Ecto neural progenitor cell (in vitro differentiated cells): Measurements from ENCODE around the gene KIF17.

Source experiments
- DNase-seq: peaks from one replicate; pipeline ENCODE4 v3.0.0-alpha.2; 2018; ENCODE audit warnings: low spot score

The KIF17 gene

DNA sequence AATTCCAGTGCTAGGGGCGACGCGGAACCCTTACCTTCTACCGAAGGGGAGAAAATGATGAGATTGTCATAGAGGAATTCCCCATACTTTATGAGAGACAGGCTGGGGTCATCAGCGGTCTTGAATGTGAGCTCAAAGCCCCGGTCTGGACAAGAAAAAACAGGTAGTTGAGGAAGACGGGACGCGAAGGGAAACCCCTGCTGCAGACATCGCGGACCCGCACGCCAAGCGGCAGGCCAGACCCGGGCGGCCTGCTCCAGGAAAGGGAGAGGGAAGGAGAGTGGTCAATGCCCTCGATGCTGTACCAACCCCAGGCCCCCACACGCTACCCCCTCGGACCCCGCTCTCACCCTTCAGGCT lies 57.0 kb downstream of the KIF17 start:
- no peak for DNase-seq

DNA sequence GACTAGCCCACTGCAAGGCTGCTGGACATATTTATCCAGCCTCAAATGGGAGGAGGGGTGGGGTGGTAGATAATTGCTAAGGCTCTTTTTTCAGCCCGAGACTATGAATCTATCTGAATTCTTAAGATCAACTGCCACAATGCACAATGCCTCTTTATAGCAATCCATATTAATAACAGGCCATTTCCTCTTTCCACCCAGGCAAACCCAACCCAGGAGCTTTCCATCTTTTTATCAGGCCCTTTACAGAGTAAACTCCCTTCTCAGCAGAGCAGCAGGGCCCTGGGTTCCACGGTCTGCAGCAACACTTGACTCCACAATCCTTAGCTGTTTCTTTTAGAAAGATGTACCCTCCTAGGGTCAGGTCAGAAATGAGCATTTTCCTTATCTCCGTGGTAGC lies 57.4 kb downstream of the KIF17 start:
- no peak for DNase-seq

DNA sequence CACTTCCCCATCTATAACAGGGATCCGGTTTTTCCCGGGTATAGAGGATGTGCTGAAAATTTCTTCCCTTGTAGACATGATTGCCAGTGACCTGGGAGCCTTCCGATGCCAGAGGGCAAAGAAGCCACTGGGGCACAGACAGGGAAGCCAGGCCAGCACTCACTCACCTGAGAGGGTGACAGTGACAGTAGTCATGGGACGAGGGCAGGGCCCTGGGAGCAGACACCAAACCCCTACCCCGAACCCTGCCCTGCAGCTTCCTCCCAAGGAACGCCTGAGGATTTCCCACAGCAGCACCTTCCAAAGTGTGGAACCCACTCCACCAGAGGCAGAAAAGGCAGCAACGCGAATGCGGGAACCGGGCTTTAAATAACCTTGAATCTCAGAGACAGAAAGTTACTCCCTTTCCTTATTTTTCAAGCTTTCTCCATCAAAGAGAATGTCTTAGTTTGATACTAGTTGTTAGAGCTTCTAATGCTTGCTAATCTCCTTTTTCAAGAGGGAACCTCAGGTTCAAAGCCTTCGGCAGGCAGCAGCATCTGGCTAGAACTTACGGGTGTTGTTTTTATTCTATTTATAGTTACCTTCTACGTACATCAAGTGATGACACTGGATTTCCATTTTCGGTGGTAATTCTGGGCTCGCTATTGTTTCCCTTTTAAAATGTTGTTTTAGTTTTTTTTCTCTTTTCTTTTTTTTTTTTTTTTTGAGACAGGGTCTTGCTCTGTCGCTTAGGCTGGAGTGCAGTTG lies 59.5 kb downstream of the KIF17 start:
- DNase-seq: no peak

DNA sequence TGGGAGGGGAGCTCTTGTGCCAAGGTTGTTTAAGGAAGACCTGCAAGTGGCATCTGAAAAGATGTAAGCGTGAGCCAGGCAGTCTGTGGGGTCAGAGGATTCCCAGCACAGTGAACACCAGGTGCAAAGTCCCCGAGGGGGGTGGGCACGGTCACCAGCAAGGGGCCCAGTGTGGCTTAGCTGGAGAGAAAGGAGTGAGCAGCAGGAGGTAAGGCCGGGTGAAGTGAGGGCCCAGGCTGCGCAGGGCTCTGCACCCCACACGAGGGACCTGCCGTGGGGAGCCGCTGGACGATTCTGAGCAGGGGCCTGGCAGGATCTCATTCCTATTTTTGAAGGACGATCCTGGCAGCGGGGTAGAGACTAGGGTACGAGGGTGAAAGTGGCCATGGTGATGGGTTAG lies 60.8 kb downstream of the KIF17 start:
- DNase-seq: no peak

DNA sequence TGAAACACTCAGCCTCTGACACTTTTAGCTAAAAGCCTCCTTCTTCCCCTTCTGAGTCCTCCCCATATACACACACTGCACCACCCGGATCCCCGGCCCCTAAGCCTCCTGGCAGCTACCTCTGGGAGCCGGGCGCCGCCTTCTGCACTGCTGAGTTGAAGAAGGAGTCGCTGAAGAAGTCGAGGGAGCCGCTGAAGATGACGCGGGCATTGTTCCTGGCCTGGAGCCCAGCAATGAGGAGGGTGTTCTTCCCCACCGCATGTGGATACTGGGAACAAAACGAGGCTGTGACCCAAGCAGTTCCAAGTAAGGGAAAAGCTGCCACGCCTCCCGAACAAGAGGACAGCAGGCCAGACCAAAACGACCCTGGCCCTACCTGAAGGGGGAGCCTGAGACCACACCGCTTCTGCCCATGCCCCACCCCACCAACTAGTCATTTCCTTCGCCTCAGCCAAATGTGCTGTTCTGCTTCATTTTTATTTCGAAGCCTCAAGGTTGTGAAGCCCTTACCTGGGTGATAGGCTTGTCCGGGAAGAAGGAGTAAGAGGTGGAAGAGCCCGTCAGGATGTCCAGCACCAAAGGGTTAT lies 63.6 kb downstream of the KIF17 start:
- DNase-seq: no peak

DNA sequence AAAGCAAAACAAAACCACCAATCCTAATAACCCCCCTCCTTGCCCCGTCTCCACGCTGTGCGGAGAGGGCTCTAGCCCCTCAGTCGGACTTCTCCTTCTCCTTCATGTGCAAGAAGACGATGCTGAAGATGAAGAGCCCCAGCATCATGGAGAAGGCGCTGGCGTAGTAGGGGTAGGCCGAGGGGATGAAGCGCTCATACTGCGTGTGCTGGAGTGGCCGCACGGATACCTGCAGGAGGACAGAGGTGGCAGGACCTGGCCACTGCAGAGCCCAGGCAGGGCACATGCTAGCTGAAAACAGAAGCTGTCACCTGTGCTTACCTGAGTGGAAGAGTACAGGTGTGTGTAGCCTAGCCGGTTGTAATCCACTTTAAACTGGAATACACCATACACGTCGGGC lies 65.5 kb downstream of the KIF17 start:
- no peak for DNase-seq

DNA sequence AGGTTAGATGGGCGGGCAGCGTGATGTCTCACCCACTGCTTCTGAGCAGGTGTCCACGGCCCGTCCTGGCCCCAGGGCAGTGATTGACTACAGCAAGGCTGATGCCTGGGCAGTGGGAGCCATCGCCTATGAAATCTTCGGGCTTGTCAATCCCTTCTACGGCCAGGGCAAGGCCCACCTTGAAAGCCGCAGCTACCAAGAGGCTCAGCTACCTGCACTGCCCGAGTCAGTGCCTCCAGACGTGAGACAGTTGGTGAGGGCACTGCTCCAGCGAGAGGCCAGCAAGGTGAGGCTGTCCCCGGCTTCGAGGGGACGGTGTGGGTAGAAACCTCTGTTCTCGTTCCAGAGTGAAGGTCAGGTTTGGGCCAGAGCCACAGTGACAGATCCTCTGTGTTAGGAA lies 68.9 kb downstream of the KIF17 start:
- DNase-seq: no peak

DNA sequence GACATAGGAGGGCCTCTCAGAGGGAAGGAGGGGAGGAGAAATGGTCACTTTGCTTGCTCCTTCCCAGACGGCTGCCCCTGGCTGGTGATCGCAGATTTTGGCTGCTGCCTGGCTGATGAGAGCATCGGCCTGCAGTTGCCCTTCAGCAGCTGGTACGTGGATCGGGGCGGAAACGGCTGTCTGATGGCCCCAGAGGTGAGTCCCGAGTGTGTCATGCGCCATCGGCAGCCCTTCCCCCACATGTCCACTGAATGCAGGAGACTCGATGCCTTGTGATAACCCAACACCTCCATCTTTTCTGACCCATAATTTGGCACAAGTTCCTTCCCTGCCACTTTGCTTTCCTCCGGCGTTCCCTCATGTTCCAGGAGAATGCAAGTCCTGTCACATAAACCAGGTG lies 69.4 kb downstream of the KIF17 start:
- DNase-seq: no peak

DNA sequence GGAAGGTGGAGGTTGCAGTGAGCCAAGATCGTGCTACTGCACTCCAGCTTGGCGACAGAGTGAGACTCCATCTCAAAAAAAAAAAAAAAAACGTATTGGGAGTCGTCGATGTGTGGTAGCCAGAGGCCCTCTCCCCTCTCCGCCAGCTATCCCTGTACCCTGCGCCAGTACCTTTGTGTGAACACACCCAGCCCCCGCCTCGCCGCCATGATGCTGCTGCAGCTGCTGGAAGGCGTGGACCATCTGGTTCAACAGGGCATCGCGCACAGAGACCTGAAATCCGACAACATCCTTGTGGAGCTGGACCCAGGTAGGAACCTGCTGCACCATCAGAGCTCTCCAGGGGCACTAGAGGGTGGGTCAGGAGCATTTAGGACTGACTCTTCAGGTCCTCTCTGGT lies 72.4 kb downstream of the KIF17 start:
- no peak for DNase-seq

DNA sequence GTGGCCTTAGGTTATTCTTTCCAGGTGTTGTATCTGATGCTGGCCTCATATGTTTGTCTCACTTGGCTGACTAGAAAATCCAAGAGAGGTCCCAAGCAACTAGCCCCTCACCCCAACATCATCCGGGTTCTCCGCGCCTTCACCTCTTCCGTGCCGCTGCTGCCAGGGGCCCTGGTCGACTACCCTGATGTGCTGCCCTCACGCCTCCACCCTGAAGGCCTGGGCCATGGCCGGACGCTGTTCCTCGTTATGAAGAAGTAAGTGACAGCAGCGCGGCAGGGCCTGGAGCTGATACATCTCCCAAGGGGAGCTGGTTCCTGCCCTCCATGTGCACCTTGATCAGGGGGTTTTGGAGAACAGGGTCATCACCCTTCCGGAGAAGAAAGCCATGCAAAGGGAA lies 73.4 kb downstream of the KIF17 start:
- no peak for DNase-seq

DNA sequence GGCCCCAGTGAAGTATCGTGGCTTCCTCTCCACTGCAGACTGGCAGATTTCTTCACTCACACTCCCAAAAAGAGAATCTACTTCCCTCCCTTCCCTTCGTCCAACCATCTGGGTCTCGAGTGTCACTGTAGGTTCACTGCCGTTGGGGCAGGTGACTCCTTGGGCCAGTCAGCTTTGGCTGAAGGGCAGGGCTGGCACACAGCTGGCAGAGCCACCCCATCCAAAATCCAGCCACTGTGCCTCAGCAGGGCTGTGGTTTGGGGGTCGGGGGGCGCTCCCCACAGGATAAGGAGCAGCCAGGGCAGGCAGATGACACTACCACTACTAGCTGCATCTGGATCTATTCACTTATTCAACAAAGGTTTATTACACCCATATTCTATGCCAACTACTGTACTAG lies 74.7 kb downstream of the KIF17 start:
- DNase-seq: no peak

DNA sequence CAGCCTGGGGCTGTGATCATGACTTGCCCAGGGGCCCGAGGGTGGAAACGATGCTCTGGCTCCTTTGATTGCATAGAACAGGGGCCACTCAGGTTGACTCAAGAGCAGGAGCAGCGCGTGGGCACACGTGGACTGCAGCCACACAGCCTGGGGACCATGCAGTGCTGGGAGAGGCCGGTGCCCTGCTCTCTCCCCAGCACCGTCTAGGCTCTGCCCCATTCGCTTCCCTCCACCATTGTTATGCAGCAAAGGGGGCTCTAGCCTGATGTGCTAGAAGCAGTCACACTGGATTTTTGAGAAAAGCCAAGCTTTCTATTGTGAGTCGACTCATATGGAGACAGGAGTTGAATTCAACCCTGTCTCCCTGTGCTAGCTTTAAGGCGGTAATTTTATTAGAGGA lies 75.8 kb downstream of the KIF17 start:
- DNase-seq: no peak

DNA sequence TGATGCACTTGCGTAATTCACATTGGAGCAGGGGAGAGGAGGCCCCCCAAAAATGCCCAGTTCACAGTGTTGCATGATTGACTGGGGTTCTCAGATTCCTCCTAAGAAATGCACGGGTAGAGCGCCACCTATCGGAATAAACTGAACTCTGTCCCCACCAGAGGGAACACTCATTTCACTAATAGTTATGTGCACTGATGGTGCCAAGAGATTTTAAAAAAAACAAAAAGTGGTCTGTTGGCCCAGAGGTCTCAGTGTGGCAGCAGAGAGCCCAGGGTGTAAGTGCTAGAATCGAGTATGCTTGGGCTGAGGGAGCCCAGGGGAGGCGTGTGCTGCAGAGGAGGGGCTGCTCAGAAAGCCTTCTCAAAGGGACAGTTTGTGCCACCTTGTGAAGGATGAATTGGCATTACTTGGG lies 77.6 kb downstream of the KIF17 start:
- DNase-seq: peak; percentile 61

DNA sequence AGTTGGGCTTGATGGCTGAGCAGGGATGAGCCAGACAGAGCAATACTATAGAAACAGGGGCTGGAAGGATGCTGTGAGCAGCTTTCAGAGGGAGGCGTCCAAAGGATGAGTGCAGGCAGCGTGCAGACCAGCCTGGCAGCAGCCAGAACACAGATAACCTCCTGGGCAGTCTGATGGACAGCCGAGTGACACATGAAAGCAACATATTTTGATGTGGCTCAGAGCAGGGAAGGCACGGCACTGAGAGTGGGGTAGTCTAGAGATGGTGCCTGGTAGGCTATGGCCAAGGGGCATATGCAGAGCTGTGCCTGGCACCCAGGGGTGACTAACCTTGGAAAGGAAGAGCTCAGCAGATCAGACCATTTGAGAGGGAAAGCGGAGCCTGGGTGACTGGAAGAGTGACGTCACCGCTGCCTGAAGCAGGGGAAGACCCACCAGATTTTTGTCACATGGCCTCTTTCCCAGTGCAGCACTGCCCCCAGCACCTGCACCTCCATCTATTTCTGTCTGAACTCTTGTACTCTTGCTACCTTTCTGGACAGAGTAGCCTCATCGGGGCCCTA lies 80.9 kb downstream of the KIF17 start:
- DNase-seq: no peak

DNA sequence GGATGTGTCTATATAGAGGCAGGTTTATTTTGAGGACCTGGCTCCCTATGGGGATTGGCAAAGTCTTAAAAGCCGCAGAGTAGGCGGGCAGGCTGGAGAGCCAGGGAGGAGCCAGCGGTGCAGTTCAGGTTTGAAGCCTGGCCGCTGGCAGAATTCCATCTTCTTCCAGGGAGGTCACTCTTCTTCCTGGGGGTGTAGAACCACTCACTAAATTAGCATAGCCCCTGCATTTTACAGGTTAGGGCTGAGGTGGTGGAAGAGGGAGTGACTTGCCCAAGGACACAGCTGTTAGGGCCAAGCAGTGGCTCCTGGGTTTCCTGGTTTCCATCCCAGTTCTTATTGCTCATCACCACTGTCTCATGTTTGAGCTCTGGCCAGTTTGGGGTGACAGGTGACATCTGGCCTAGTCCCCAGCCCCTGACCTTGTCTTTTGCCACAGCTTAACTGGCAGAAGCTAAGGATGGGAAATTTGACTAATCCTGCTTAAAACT lies 83.2 kb downstream of the KIF17 start:
- DNase-seq: peak; percentile 62

DNA sequence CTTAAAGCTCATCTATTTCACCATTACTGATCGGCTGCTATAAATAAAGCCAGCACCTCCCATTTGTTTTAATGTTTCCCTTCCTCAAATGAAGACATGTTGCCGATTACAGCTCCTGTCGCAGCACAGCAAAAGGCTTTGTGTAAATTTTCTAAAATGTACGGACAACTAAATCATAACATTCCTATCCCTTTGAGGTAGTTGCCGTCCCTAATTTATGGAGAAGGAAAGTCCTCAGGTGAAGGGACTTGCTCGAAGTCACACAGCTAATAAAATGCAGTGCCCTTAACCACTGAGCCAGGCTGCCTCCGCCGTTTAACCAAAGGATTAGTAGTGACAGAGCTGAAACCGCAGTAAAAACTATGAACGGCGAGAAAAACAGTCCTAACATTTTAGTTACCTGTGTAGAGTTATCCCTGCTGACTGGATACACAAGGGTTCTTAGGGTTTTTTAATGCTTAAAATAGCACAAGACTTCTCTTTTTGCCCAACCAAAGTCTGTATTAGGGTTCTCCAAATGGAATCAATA lies 83.7 kb downstream of the KIF17 start:
- no peak for DNase-seq

DNA sequence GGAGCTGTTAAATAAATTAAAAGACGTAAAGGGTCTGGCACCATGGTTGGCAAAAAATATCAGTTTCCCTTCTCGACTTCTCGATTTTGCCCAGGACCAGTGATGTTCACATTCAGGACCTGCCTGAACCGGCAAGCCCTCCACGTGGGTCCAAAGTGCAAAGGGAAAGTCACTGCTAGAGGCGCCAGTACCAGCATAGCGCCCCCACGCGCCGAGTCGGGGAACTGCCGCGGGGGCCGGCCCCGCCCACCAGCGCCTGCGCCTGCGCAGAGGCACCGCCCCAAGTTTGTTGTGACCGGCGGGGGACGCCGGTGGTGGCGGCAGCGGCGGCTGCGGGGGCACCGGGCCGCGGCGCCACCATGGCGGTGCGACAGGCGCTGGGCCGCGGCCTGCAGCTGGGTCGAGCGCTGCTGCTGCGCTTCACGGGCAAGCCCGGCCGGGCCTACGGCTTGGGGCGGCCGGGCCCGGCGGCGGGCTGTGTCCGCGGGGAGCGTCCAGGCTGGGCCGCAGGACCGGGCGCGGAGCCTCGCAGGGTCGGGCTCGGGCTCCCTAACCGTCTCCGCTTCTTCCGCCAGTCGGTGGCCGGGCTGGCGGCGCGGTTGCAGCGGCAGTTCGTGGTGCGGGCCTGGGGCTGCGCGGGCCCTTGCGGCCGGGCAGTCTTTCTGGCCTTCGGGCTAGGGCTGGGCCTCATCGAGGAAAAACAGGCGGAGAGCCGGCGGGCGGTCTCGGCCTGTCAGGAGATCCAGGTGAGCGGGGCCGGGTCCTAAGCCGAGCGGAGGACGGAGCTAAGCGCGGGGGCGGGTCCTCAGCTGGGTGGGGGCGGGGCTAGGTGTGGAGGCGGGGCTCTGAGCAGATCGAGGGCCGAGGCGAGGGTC lies 84.4 kb downstream of the KIF17 start, which contains the start of gene PINK1:
PINK1 (plus strand) TSS at position 269 of the 875 bp plus-strand sequence; CDS start at position 360, 91 bp downstream.
- peak; percentile 96 for DNase-seq

DNA sequence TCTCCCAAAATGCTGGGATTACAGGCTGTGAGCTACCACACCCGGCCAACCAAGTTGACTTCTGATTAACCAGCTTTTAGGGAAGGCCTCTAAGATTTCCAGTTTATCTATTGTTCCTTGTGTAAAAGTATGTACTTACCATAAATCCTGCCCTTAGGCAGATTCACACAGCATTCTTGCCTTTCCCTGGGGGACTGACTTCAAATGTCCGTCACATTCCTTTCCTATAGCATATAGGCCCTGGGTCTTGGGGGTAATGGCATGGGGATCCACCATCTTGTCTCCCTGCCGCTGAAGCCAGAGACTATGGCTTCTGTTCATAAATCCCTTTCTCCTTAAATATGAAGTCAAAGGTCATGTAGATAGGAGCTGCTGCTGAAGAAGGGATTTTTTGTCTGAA lies 85.4 kb downstream of the KIF17 start:
- DNase-seq: no peak

DNA sequence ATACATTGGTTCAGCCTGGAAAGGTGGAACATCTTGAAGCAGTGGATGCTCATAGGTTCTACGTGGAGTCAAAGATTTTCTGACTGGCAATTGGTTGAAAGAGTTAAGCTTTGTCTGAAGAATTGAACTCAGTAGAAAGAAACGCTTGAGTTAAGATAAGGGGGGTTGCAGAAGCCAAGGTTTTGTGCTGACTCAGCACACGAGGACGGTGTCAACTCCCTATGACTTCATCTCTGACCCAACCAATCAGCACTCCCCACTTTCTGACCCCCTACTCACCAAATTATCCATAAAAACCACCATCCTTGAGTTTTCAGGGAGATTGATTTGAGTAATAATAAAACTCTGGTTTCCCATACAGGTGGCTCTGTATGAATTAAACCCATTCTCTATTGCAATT lies 87.1 kb downstream of the KIF17 start:
- no peak for DNase-seq

DNA sequence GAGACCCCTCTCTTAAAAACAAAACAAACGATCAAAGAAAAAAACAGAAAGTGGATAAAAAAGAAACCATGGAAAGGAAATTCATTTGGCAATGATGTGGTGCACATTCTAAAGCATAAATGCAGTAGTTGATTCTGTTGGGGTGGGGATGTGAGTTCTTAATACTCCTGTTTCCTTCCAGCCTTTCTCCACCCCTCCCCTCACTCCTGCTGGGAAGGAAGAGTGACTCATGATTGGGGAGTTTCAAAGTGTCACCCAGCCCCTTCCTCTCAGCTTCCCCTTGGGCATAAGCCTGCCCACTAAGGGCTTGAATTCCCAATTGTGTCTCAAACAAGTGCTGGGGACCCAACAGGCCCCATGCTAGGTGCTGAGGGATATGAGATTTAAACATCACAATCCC lies 91.3 kb downstream of the KIF17 start:
- DNase-seq: no peak

DNA sequence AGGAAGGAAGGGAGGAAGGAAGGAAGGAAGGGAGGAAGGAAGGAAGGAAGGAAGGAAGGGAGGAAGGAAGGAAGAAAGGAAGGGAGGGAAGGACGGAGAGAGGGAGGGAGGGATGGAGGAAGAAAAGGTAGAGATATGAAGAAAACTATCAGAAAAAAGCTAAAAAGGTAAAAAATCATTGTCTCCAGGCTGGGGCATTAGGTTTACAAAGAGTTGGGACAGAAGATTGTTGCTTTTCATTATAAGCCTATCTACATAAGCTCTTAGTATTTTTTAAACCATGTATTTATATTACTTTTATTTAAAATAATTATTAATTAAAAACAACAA lies 91.7 kb downstream of the KIF17 start:
- no peak for DNase-seq
